Activated CD8-positive, alpha-beta memory T cell treated with anti-CD3 and anti-CD28 coated beads for 1 hour (primary cell): Measurements from ENCODE around the gene RPL27A.

Source experiments
- DNase-seq, 2 donors: peaks; one replicate each; pipeline ENCODE4 v3.0.0-alpha.2; 2020; ENCODE audit warnings: low read depth in 1 of 2; ENCODE audit errors: extremely low read depth in 1 of 2

The RPL27A gene

DNA sequence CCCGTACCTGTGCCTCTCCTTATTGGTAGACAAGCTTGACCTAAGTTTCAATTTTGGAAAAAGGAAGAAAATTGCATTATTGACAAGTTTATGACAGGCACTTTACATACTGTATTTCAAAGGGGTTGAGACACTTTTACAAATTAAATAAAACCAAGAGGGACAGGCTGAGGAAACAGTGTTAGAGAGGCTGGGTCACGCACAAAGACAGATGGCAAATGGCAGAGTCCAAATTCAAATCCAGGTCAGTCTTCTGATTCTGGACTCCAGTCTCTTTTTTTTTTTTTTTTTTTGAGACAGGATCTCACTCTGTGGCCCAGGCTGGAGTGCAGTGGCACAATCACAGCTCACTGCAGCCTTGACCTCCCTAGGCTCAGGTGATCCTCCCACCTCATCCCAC, 10.2 kb upstream of the RPL27A start:
- no peak for DNase-seq

DNA sequence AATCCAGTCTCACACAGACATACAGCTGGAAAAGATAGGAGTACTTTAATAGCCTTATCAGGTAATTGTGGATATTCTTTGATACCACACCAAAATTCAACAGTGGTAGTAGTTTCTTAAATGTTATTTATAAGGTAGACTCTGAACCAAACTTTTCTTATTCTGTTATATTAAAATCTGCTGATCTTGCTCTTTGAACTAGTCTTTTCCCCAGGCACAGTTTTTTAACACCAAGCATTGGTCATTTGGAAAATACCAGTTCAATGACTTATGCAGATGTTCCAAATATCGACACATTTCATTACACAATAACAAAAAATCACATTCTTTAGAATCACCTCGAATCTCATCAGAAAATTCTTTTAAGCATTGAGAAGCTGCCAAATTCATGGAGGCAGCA, 7.7 kb upstream of the RPL27A start:
- no peak for DNase-seq

- DNase-seq = no peak
Measured at GRCh38 chr11:8676458-8676857, 6.1 kb upstream of the RPL27A start.

DNA sequence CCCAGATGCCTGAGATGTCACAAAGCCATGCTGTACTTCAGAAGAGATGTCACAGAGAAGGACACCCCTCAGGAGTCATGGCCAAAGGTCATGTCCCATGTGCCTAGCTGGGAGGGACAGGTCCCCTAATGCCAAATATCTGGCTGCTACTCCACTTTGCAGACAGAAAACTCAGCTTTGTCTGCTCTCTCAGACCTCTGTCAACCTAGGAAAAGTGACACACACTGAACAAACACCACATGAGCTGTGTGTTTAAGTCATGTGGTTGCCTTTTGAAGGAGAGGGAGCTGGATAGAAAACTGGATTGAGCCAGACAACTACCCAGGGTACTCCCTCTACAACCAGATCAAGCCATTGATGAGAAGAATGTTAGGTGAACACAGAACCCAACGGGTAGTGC, 3.6 kb upstream of the RPL27A start:
- DNase-seq = no peak

DNA sequence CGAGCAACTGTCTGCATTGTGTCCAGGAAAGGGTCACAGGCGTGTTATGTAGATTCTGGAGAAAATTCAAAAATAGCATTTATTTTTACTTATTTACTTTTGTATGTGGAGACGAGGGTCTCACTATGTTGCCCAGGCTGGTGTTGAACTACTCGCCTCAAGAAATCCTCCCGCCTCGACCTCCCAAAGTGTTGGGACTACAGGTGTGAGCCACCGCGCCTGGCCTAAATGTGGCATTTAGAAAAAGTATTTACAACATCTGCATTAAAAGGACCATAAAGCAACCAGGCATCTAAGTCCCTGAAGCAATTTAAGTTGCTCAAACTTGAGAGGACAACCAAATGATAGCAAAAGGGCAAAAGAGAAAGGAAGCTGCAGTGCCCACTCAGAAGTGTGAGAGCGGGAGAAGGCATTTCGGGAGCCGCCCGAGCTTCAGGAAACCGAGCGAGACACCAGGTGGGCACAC, 722 bp upstream of the RPL27A start:
- no peak for DNase-seq

- no peak for DNase-seq
Measured at GRCh38 chr11:8683115-8683807, 669 bp downstream of the RPL27A start.

GRCh38 chr11:8684600-8685290, 2.2 kb downstream of the RPL27A start:
- DNase-seq = no peak

DNA sequence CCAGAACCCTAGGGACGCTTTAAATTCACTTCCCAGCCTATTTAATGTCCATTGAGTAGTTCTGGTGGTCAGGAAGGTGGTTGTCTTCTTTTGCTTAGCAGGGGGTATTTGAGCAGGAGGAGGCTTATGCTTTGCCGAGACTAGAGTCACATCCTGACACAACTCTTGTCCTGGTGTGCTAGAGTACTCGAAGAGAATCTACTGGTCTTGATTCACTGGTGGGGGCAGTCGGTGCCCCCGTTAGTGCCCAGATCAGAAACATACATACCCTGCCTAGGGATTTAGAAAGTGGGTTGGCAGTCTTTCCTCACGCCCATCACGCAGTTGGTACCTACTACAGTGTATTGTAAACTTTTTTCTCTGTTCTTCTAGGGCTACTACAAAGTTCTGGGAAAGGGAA, 2.7 kb downstream of the RPL27A start:
- DNase-seq = no peak

GRCh38 chr11:8685820-8686219, 3.2 kb downstream of the RPL27A start:
- DNase-seq = no peak

- no peak for DNase-seq
Measured at GRCh38 chr11:8686325-8686724, 3.7 kb downstream of the RPL27A start.

GRCh38 chr11:8688414-8689362, 6.1 kb downstream of the RPL27A start:
- DNase-seq = peak; percentile 53 to 75

DNA sequence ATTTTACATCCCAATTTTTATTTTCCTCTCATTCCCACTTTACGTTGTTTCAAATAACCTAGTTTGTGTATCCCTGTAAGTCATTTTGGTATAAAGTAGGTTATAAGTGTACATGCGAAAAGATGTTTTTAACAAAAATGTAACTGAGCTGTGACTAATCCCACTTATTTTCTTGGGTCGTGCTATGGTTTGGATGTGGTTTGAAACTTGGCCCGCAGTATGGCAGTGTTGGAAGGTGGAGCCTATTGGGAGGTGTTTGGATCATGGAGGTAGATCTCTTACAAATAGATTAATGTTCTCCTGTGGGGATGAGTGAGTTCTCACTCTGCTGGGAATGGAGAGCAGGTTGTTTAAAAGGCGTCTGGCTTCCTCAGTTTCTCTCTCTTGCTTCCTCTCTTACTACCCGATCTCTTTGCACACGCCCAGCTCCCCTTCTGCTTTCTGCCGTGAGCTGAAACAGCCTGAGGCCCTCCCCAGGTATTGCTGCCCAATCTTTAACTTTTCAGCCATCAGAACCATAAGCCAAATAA, 7.2 kb downstream of the RPL27A start:
- no peak for DNase-seq

- DNase-seq = no peak
Measured at GRCh38 chr11:8690374-8691342, 8.1 kb downstream of the RPL27A start.

DNA sequence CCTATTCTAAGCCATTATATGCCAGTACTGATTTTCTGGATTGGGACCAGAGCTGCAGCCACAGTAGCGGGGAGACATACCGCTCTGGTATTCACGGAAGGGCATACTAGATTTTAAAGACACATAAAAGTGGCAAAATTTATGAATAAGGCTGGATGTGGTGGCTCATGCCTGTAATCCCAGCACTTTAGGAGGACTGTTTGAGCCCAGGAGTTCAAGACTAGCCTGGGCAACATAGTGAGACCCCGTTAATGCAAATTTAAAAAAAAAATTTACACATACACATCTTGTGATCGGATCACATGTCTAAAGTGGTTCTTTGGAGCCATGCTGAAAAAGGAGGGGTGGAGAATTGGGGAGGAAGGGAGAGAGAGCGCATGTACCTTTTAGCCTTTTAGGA, 9.0 kb downstream of the RPL27A start:
- no peak for DNase-seq

- no peak for DNase-seq
Measured at GRCh38 chr11:8692417-8692816, 9.8 kb downstream of the RPL27A start.

GRCh38 chr11:8693010-8693551, 10.5 kb downstream of the RPL27A start:
- DNase-seq = no peak

DNA sequence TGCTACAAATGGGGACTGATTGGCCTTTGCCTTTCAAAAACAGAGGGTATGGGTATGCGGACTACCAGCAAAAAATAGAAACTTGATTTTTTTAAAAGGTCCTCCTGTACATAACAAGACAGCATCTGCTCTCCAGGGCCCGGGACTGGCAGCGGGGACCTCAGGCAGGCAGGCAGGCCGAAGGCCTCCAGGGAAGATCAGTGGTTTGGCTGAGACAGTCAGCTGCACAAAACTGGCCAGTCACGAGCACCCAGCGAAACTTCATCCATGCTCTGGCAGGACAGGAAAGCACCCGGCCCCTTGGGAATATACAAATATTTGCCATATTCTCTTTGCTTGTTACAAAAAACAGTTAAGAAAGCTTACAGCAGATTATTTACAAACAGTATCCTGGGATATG, 11.0 kb downstream of the RPL27A start:
- no peak for DNase-seq

DNA sequence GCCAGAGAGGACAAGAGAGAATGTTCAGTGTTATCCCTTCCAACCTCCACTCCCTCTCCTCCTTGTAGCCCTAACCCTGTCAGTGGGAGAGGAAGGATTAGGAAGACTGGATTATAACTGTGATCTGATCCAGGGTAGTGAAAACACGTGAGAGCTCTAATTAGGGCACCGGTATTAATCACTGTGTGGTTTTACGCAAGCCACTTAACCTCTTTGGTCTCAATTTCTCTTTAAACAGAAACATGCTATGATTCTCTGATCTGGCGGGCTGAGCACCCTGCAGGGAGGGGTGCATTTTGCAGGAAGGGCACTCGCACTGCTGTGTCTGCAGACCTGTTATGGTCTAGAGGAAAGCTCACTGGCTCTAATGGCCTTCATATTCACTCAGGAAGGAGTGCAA, 11.5 kb downstream of the RPL27A start:
- DNase-seq = no peak

DNA sequence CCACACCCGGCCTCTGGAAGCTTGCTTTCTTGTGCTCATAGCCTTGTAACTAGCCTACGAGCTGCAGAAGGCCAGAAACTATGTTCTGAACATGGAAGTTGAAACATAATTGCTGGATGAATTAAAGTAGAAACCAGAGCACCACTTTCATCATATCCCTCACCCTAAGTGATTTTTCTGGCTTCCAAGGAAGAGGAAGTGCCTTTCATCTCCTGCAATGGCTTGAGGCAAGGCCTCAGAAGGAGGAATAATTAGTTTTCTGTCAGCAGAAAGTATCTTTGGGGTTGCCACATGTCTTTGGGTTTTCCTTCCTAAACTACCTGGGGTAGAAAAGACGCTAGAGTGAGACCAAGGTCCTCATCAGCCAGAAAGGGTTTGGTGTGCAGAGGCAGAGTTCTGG, 14.5 kb downstream of the RPL27A start:
- DNase-seq = no peak

DNA sequence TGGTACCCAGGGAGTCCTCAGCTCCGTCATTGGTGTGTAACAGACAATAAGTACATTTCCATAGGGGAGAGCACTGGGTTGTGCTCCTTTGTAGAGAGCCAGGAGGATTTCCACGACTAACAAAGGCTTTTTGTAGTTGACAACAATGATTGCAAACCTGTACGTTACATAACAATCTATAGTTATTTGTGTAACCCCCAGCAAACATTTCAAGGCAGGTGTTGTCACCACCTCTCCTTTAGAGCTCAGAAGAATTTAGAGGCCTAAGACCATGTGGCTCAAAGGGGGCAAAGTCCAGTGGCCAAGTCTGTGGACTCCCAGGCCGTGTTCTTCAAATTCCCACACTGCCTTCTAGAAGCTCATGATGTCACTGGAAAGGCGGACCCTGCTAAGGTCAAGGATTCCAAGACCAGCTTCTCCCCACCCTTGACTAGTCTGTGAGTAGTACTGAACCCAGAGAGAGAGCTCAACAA, 15.8 kb downstream of the RPL27A start:
- DNase-seq = no peak
